ENCODE measurements around the gene ETHE1.

ETHE1 gene

DNA sequence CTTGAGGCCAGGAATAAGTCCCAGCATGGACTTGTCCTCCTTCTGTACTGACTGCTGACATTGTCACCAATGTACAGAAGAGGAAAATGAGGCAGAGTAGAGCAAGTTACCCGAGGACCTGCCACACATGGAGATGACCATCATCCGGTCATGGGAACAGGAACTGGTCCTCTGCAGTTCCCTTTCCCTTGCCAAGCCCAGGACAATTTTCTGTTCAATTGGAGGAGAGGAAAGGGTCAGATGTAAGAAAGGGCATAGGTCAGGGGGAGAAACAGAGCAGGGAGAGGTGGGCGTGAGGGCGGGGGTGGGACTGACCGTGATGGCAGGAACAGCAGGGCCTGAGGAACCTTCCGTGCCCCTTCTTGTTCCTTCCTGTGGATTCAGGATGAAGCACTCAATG, 41.0 kb downstream of the ETHE1 start:
- Histone ChIP-seq H3K79me2 (ENCODE audit: insufficient read depth, low read length) (no peaks in the 10 kb centered on the region), H3K27me3 (ENCODE audit: low read length) (no peaks in the 10 kb centered on the region), H3K4me3 (ENCODE audit: insufficient read depth, low read length, poor library complexity, severe bottlenecking) (no peak overlapping the region), H3K9ac (ENCODE audit: low read length) (no peak overlapping the region), H3K9me3 (ENCODE audit: insufficient read depth, low read length) (no peaks in the 10 kb centered on the region), H3K27ac (ENCODE audit: low read depth, low read length) (no peak overlapping the region), H3K4me2 (ENCODE audit: low read depth, low read length, poor library complexity, severe bottlenecking) (no peak overlapping the region), H4K20me1 (ENCODE audit: low read depth, low read length) (no peaks in the 10 kb centered on the region), H3K36me3 (ENCODE audit: low read length) (no peaks in the 10 kb centered on the region), H2AFZ (ENCODE audit: low read depth, low read length, severe bottlenecking) (no peak overlapping the region), H3K9me2 (replicated peaks; ENCODE audit: insufficient read depth, low read length) (no peaks in the 10 kb centered on the region), H3F3A (ENCODE audit: insufficient read depth) (no peaks in the 10 kb centered on the region)
- TF ChIP-seq EZH2phosphoT487 (conservative IDR thresholded peaks at IDR 0.05; ENCODE audit: low read length), result no peak
- no peak for TF ChIP-seq CTCF (IDR thresholded peaks at IDR 0.05; ENCODE audit: insufficient read depth, low read length, poor library complexity, severe bottlenecking)

DNA sequence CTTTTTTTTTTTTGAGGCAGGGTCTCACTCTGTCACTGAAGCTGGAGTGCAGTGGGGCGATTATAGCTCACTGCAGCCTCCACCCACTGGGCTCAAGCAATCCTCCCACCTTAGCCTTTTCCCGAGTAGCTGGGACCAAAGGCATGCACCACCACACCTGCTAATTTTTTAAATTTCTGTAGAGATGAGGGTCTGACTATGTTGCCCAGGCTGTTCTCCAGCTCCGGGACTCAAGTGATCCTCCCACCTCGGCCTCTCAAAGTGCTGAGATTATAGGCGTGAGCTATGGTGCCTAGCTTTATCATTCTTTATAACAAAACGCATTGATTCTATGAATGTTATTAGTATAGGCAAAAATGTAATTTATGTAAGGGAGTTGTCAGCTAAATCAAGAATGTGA, 43.7 kb downstream of the ETHE1 start:
- H4K20me1 ChIP-seq (ENCODE audit: low read depth, low read length), result no peaks in the 10 kb centered on the region
- no peak overlapping the region for H3K27ac ChIP-seq (ENCODE audit: low read depth, low read length)
- no peaks in the 10 kb centered on the region for H3K36me3 ChIP-seq (ENCODE audit: low read length)
- no peaks in the 10 kb centered on the region for H3K9me3 ChIP-seq (ENCODE audit: insufficient read depth, low read length)
- H3K4me3 ChIP-seq (ENCODE audit: insufficient read depth, low read length, poor library complexity, severe bottlenecking), result no peak overlapping the region
- H3K79me2 ChIP-seq (ENCODE audit: insufficient read depth, low read length), result no peaks in the 10 kb centered on the region
- no peaks in the 10 kb centered on the region for H3F3A ChIP-seq (ENCODE audit: insufficient read depth)
- no peak overlapping the region for H3K9ac ChIP-seq (ENCODE audit: low read length)
- no peaks in the 10 kb centered on the region for H3K9me2 ChIP-seq (replicated peaks; ENCODE audit: insufficient read depth, low read length)
- H3K4me2 ChIP-seq (ENCODE audit: low read depth, low read length, poor library complexity, severe bottlenecking), result no peak overlapping the region
- no peak overlapping the region for H2AFZ ChIP-seq (ENCODE audit: low read depth, low read length, severe bottlenecking)
- H3K27me3 ChIP-seq (ENCODE audit: low read length), result no peaks in the 10 kb centered on the region
- TF ChIP-seq EZH2phosphoT487 (conservative IDR thresholded peaks at IDR 0.05; ENCODE audit: low read length) (no peak), CTCF (IDR thresholded peaks at IDR 0.05; ENCODE audit: insufficient read depth, low read length, poor library complexity, severe bottlenecking) (no peak)

DNA sequence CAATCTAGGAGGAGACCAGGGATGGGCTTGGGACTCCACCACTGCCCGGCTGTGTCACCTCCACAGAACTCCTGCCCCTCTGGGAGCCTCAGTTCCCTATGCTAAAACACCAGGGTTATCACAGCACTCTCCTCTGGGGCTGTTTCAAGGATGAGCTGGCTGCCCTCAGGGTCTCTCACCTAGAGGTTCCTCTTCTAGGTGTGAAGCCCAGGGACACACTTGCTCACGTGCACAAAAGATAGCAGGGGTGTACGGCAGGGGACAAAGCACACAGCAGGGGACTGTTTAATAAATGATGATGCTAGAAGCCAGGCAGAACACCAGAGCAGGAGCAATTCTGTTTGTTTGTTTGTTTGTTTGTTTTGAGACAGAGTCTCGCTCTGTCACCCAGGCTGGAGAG, 44.8 kb downstream of the ETHE1 start:
- no peak overlapping the region for H3K27ac ChIP-seq (ENCODE audit: low read depth, low read length)
- no peak overlapping the region for H3K4me3 ChIP-seq (ENCODE audit: insufficient read depth, low read length, poor library complexity, severe bottlenecking)
- no peaks in the 10 kb centered on the region for H3K9me3 ChIP-seq (ENCODE audit: insufficient read depth, low read length)
- H3K9ac ChIP-seq (ENCODE audit: low read length), result no peak overlapping the region
- H4K20me1 ChIP-seq (ENCODE audit: low read depth, low read length), result no peaks in the 10 kb centered on the region
- no peak overlapping the region for H2AFZ ChIP-seq (ENCODE audit: low read depth, low read length, severe bottlenecking)
- no peaks in the 10 kb centered on the region for H3F3A ChIP-seq (ENCODE audit: insufficient read depth)
- no peak overlapping the region for H3K4me2 ChIP-seq (ENCODE audit: low read depth, low read length, poor library complexity, severe bottlenecking)
- H3K27me3 ChIP-seq (ENCODE audit: low read length), result no peaks in the 10 kb centered on the region
- H3K79me2 ChIP-seq (ENCODE audit: insufficient read depth, low read length), result no peaks in the 10 kb centered on the region
- H3K9me2 ChIP-seq (replicated peaks; ENCODE audit: insufficient read depth, low read length), result no peaks in the 10 kb centered on the region
- TF ChIP-seq EZH2phosphoT487 (conservative IDR thresholded peaks at IDR 0.05; ENCODE audit: low read length), result no peak
- TF ChIP-seq CTCF (IDR thresholded peaks at IDR 0.05; ENCODE audit: insufficient read depth, low read length, poor library complexity, severe bottlenecking), result no peak
- no peaks in the 10 kb centered on the region for H3K36me3 ChIP-seq (ENCODE audit: low read length)

DNA sequence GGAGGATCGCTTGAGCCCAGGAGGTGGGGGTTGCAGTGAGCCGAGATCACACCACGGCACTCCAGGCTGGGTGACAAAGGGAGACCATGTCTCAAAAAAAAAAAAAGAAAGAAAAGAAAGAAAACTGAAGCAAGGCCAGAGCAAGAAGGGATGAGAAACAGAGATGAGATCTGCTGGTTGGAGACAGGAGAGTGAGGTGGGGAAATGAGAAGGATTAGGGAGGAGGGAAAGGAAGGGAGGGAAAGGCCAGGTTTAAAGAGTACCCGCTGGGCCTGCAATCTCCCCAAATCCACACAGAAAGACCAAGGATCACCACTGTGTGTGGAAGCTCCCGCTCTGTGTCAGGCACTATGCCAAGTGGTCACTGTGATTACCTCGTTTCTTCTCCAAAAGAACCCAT, 45.3 kb downstream of the ETHE1 start:
- H2AFZ ChIP-seq (ENCODE audit: low read depth, low read length, severe bottlenecking), result no peak overlapping the region
- no peak overlapping the region for H3K27ac ChIP-seq (ENCODE audit: low read depth, low read length)
- H3K79me2 ChIP-seq (ENCODE audit: insufficient read depth, low read length), result no peaks in the 10 kb centered on the region
- H3K27me3 ChIP-seq (ENCODE audit: low read length), result no peaks in the 10 kb centered on the region
- no peaks in the 10 kb centered on the region for H3F3A ChIP-seq (ENCODE audit: insufficient read depth)
- TF ChIP-seq EZH2phosphoT487 (conservative IDR thresholded peaks at IDR 0.05; ENCODE audit: low read length) (no peak), CTCF (IDR thresholded peaks at IDR 0.05; ENCODE audit: insufficient read depth, low read length, poor library complexity, severe bottlenecking) (no peak)
- no peak overlapping the region for H3K4me3 ChIP-seq (ENCODE audit: insufficient read depth, low read length, poor library complexity, severe bottlenecking)
- H3K9ac ChIP-seq (ENCODE audit: low read length), result no peak overlapping the region
- no peaks in the 10 kb centered on the region for H3K9me2 ChIP-seq (replicated peaks; ENCODE audit: insufficient read depth, low read length)
- H4K20me1 ChIP-seq (ENCODE audit: low read depth, low read length), result no peaks in the 10 kb centered on the region
- H3K36me3 ChIP-seq (ENCODE audit: low read length), result no peaks in the 10 kb centered on the region
- no peak overlapping the region for H3K4me2 ChIP-seq (ENCODE audit: low read depth, low read length, poor library complexity, severe bottlenecking)
- H3K9me3 ChIP-seq (ENCODE audit: insufficient read depth, low read length), result no peaks in the 10 kb centered on the region

Measured in SU-DHL-6 (cell line).